IMR-90 (cell line): ENCODE results near the gene CEP126. TPM values are rescaled to one million over a fixed set of nuclear protein-coding genes. Genes with fewer than 3 reads are reported as not detected.

Experiments used
- ATAC-seq: fragments of 200-7000 bp; cut with Tn5 transposase; 2 replicates; pipeline ENCODE4 v1.9.1; 2020; ENCODE audit warnings: low read depth, mild to moderate bottlenecking, moderate library complexity
- BruUV-seq: library from RNA; stranded (reverse); fragments of 400-500 nt; replicated peaks from 2 replicates; lab custom pipeline; 2021; lab: Mats Ljungman, UMichigan
- CTCF ChIA-PET: fragments of 300-600 bp; formaldehyde crosslinking; extraction: SDS; loops from one replicate; lab custom pipeline; 2021; ENCODE audit warnings: antibody characterized with exemption; lab: Yijun Ruan, JAX
- POLR2A ChIA-PET: fragments of 300-600 bp; sonication (Branson Sonifier 250); formaldehyde crosslinking; loops from one replicate; lab custom pipeline; 2022; ENCODE audit warnings: antibody characterized with exemption; ENCODE audit not compliant: unreplicated experiment; lab: Charles Lee
- DNase-seq: peaks from one replicate; pipeline ENCODE4 v3.0.0; 2013
- H2AFZ ChIP-seq: replicated peaks from 2 replicates; pipeline ENCODE3; 2013; ENCODE audit warnings: low read length, mild to moderate bottlenecking; ENCODE audit not compliant: poor library complexity
- H2AK5ac ChIP-seq: 2 replicates; pipeline ENCODE4 v1.6.1; 2013; ENCODE audit warnings: low read depth, low read length, inconsistent platforms
- H2AK9ac ChIP-seq: replicated peaks from 2 replicates; pipeline ENCODE3; 2013; ENCODE audit warnings: mild to moderate bottlenecking, low read depth, low read length, moderate library complexity; ENCODE audit not compliant: poor library complexity
- H2BK120ac ChIP-seq: 2 replicates; pipeline ENCODE4 v1.6.1; 2013; ENCODE audit warnings: low read depth, low read length, inconsistent platforms
- H2BK15ac ChIP-seq: 3 replicates; pipeline ENCODE4 v1.6.1; 2013; ENCODE audit warnings: low read depth, low read length, inconsistent platforms
- H2BK20ac ChIP-seq: 2 replicates; pipeline ENCODE4 v1.6.1; 2013; ENCODE audit warnings: low read depth, mild to moderate bottlenecking, inconsistent platforms, low read length, moderate library complexity
- H2BK5ac ChIP-seq: 2 replicates; pipeline ENCODE4 v1.6.1; 2013; ENCODE audit warnings: mild to moderate bottlenecking, low read depth, low read length, inconsistent platforms; ENCODE audit not compliant: poor library complexity, severe bottlenecking
- H3K14ac ChIP-seq: replicated peaks from 2 replicates; pipeline ENCODE4 v1.6.1; 2013; ENCODE audit warnings: low read depth, low read length, inconsistent platforms
- H3K18ac ChIP-seq: 2 replicates; pipeline ENCODE4 v1.6.1; 2013; ENCODE audit warnings: low read depth, low read length, control low read depth
- H3K23ac ChIP-seq: 2 replicates; pipeline ENCODE4 v1.6.1; 2013; ENCODE audit warnings: low read depth, low read length, inconsistent platforms
- H3K27ac ChIP-seq: 2 replicates; pipeline ENCODE4 v1.5.1; 2013; ENCODE audit warnings: mild to moderate bottlenecking, control low read depth, low read length; ENCODE audit not compliant: insufficient read depth
- H3K27me3 ChIP-seq: 2 replicates; pipeline ENCODE4 v1.6.1; 2013; ENCODE audit warnings: low read length; ENCODE audit not compliant: control insufficient read depth, insufficient read depth
- H3K36me3 ChIP-seq: 2 replicates; pipeline ENCODE4 v1.6.1; 2013; ENCODE audit warnings: low read length, mixed read lengths; ENCODE audit not compliant: control insufficient read depth, insufficient read depth
- H3K4ac ChIP-seq: 2 replicates; pipeline ENCODE4 v1.6.1; 2013; ENCODE audit warnings: low read depth, low read length, inconsistent platforms
- H3K4me1 ChIP-seq: 2 replicates; pipeline ENCODE4 v1.6.1; 2013; ENCODE audit warnings: low read length, mixed read lengths; ENCODE audit not compliant: control insufficient read depth, insufficient read depth
- H3K4me2 ChIP-seq: 2 replicates; pipeline ENCODE4 v1.6.1; 2013; ENCODE audit warnings: low read depth, mild to moderate bottlenecking, control low read depth, low read length, moderate library complexity
- H3K4me3 ChIP-seq: 2 replicates; pipeline ENCODE4 v1.5.1; 2013; ENCODE audit warnings: low read depth, mild to moderate bottlenecking, control low read depth, low read length, moderate library complexity; ENCODE audit not compliant: insufficient read depth
- H3K56ac ChIP-seq: 2 replicates; pipeline ENCODE4 v1.6.1; 2013; ENCODE audit warnings: low read length, inconsistent platforms; ENCODE audit not compliant: insufficient read depth; ENCODE audit errors: extremely low read depth
- H3K79me1 ChIP-seq, 2 experiments: 2 replicates each; pipeline ENCODE4 v1.6.1; 2013; ENCODE audit warnings: low read length in 2 of 2, inconsistent platforms in 1 of 2, low read depth in 1 of 2
- H3K9ac ChIP-seq: 2 replicates; pipeline ENCODE4 v1.6.1; 2013; ENCODE audit warnings: low read depth, low read length, control low read depth
- H3K9me1 ChIP-seq: 2 replicates; pipeline ENCODE4 v1.6.1; 2013; ENCODE audit warnings: low read length, inconsistent platforms; ENCODE audit not compliant: insufficient read depth
- H3K9me3 ChIP-seq: 2 replicates; pipeline ENCODE4 v1.6.1; 2013; ENCODE audit warnings: low read length; ENCODE audit not compliant: control insufficient read depth, insufficient read depth
- H4K20me1 ChIP-seq: 2 replicates; pipeline ENCODE4 v1.6.1; 2013; ENCODE audit warnings: low read length, inconsistent platforms; ENCODE audit not compliant: insufficient read depth
- H4K5ac ChIP-seq: 2 replicates; pipeline ENCODE4 v1.6.1; 2013; ENCODE audit warnings: mild to moderate bottlenecking, low read depth, low read length, control low read depth
- H4K8ac ChIP-seq, 2 experiments: 2 replicates each; pipeline ENCODE4 v1.6.1; 2013; ENCODE audit warnings: low read depth in 2 of 2, low read length in 2 of 2, control low read depth in 1 of 2, inconsistent platforms in 1 of 2
- H4K91ac ChIP-seq: 2 replicates; pipeline ENCODE4 v1.6.1; 2013; ENCODE audit warnings: low read depth, low read length, inconsistent platforms; ENCODE audit not compliant: insufficient read depth
- CHD1 ChIP-seq: IDR thresholded peaks from 2 replicates; pipeline ENCODE4 v1.6.1; 2012; ENCODE audit warnings: low read depth, low read length, improper control_type of control experiment
- RAD21 ChIP-seq: IDR thresholded peaks from 2 replicates; pipeline ENCODE4 v1.6.1; 2012; ENCODE audit warnings: low read length, improper control_type of control experiment
- SMC3 ChIP-seq: fragments of 150-350 bp; IDR thresholded peaks from 2 replicates; pipeline ENCODE4 v1.6.1; 2016; ENCODE audit warnings: low read depth, mild to moderate bottlenecking, antibody characterized with exemption, low read length, moderate library complexity
- WGBS, 2 experiments: methylation state at CpG; one replicate each; pipeline versions ENCODE4 v1.1.5 to v1.1.7; 2013; ENCODE audit warnings: missing lambda C conversion rate in 2 of 2; ENCODE audit not compliant: insufficient read length in 1 of 2; ENCODE audit errors: extremely low coverage in 2 of 2; 5-methylcytosine and 5-hydroxymethylcytosine counted together
- dilution Hi-C: fragments of 300-500 bp; cut with HindIII; formaldehyde crosslinking; loops from one replicate; pipeline ENCODE4 v1.14.3; 2018; ENCODE audit warnings: low sequenced_read_pairs; ENCODE audit not compliant: unreplicated experiment
- in situ Hi-C: fragments of 300-500 bp; cut with MboI; formaldehyde crosslinking; loops from 3 replicates; pipeline ENCODE4 v1.14.3; 2019; ENCODE audit warnings: low sequenced_read_pairs, inconsistent platforms, mixed read lengths
- intact Hi-C: fragments of 100-400 bp; cut with micrococcal nuclease; formaldehyde crosslinking; loops from 2 replicates; pipeline ENCODE4 v1.10.0; 2022
- polyA plus RNA-seq, 3 experiments: library from polyadenylated mRNA; depleted of rRNA; stranded (reverse); fragments of >200 nt; gene quantifications; 2 replicates each; pipeline ENCODE4 v1.2.3, GENCODE V29; 2012; ENCODE audit warnings: low replicate concordance in 1 of 3
- total RNA-seq: library from RNA; depleted of rRNA; stranded (reverse); fragments of >200 nt; gene quantifications from 2 replicates; pipeline ENCODE4 v1.2.3, GENCODE V29; 2012
- TF ChIP-seq, protein P1 (sequence below): conservative IDR thresholded peaks from 2 replicates; pipeline ENCODE4 v1.5.1; 2012; ENCODE audit warnings: mild to moderate bottlenecking, low read depth, low read length, improper control_type of control experiment
- TF ChIP-seq, protein P2 (sequence below): fragments of 150-350 bp; IDR thresholded peaks from 2 replicates; pipeline ENCODE4 v1.6.1; 2017; ENCODE audit warnings: mild to moderate bottlenecking, antibody characterized with exemption, low read length, low read depth

The CEP126 gene
- total and polyA plus RNA-seq, 2 of the 4 experiments (the other 2 are of a cell fraction) = 0.72 to 1.4 TPM

DNA sequence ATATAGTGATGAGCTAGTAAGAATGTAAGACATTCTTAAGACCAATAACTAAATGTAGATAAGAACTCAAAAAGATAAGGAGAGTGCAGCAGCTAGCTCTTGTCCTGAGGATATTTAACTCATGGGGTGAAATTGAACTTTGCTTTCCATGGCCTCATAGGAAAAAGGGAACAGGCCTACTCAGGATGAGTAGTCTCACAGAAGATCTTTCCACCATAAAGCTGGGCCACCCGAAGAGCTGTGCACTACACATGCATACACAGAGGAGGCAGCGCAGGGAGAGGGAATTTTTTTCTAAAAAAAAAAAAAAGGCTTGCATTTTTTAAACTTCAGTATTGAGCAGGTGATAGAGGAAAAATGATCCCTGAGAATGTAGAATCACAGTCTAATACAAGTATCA, 72.6 kb downstream of the CEP126 start:
- Histone ChIP-seq H2BK20ac (no peak overlapping the region), H3K56ac (no peak overlapping the region), H2BK5ac (no peak overlapping the region), H2AK5ac (no peak overlapping the region), H2BK15ac (no peak overlapping the region), H3K9me1 (no peaks in the 10 kb centered on the region), H3K4me1 (no peaks in the 10 kb centered on the region), H3K4me2 (no peak overlapping the region), H3K4ac (no peak overlapping the region), H3K27ac (no peak overlapping the region), H4K91ac (no peak overlapping the region), H2AFZ (no peak overlapping the region), H3K4me3 (no peak overlapping the region), H3K36me3 (no peaks in the 10 kb centered on the region), H3K23ac (no peak overlapping the region), H4K20me1 (no peaks in the 10 kb centered on the region), H3K18ac (no peak overlapping the region), H3K14ac (no peak overlapping the region), H3K9ac (no peak overlapping the region), H2BK120ac (no peak overlapping the region), H3K79me1 (no peaks in the 10 kb centered on the region), H4K8ac (no peak overlapping the region), H2AK9ac (no peak overlapping the region), H3K9me3 (no peaks in the 10 kb centered on the region), H3K27me3 (no peaks in the 10 kb centered on the region), H4K5ac (no peak overlapping the region)
- in situ Hi-C loops (no loop called here), intact Hi-C loops (loop anchor here (5.0 kb wide), 1 partner anchor 45 kb away; no protein-coding TSS in a partner anchor), dilution Hi-C loops (no loop called here)
- no CpG with 5 or more reads among the region's 2 CpGs for WGBS, 2 experiments
- no peak for ATAC-seq
- ChIA-PET POLR2A (no interaction called here), CTCF (no interaction called here)
- DNase-seq = no peak
- TF ChIP-seq, protein P1, sequence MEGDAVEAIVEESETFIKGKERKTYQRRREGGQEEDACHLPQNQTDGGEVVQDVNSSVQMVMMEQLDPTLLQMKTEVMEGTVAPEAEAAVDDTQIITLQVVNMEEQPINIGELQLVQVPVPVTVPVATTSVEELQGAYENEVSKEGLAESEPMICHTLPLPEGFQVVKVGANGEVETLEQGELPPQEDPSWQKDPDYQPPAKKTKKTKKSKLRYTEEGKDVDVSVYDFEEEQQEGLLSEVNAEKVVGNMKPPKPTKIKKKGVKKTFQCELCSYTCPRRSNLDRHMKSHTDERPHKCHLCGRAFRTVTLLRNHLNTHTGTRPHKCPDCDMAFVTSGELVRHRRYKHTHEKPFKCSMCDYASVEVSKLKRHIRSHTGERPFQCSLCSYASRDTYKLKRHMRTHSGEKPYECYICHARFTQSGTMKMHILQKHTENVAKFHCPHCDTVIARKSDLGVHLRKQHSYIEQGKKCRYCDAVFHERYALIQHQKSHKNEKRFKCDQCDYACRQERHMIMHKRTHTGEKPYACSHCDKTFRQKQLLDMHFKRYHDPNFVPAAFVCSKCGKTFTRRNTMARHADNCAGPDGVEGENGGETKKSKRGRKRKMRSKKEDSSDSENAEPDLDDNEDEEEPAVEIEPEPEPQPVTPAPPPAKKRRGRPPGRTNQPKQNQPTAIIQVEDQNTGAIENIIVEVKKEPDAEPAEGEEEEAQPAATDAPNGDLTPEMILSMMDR = no peak
- TF ChIP-seq CHD1 = no peak
- no peak for TF ChIP-seq RAD21
- TF ChIP-seq SMC3 = no peak
- TF ChIP-seq, protein P2, sequence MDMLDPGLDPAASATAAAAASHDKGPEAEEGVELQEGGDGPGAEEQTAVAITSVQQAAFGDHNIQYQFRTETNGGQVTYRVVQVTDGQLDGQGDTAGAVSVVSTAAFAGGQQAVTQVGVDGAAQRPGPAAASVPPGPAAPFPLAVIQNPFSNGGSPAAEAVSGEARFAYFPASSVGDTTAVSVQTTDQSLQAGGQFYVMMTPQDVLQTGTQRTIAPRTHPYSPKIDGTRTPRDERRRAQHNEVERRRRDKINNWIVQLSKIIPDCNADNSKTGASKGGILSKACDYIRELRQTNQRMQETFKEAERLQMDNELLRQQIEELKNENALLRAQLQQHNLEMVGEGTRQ = no peak
- BruUV-seq = no TSS peak
